CD4-positive, alpha-beta T cell treated with Interleukin-2 at 100 ng/mL for 4 hours (primary cell): ENCODE measurements around the gene SPOP.
"Not testable (repeated sequence)": the region's sequence is repeated elsewhere in the genome, so short reads cannot be mapped to it uniquely, and the experiment has no call there.

Experiments used
- DNase-seq: peaks from one replicate; pipeline ENCODE4 v3.0.0-alpha.2; 2020; ENCODE audit warnings: low spot score

SPOP gene

GRCh38 chr17:49647256-49647585, 30.7 kb downstream of the SPOP start:
- DNase-seq, result no peak

GRCh38 chr17:49646391-49647255, 31.3 kb downstream of the SPOP start:
- DNase-seq, result peak; percentile 12

GRCh38 chr17:49646056-49646390, 31.9 kb downstream of the SPOP start:
- DNase-seq, result not testable (repeated sequence)

DNA sequence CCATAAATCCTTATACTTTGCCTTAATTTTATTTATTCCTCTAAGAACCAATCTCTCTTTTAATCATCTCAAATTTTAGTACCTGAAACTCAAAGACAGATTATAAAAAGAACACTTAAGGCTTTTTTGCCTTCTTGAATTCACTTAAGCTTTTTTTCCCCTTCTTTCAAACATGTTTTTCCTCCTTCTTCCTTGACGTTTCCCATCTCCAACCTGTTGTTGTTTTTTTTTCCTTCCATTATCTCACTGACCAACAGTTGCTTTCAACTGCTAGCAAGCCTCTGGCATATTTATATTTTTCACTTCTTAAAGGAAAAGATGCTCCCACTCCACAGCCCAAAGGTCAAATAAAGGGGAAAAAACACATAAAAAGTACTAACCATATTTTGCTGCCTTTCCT, 32.2 kb downstream of the SPOP start:
- no peak for DNase-seq

DNA sequence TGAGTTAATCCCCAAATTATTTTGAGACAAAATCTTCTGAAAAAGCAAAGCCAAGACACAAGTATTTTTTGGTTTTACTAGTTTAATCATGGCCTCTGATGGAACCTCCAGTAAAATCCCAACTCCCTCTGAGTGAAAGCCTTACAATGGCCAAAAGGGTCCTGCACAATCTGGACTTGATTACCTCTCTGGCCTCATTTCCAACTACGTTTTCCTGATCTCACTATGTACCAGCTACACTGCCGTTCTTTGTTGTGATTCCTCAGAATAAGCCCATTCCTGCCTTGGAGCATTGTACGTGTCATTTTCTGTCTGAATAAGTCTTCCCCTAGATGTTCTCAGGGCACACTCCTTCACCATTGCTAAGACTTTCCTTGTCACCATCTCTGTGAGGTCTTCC, 37.3 kb downstream of the SPOP start:
- DNase-seq, result no peak

- DNase-seq, result no peak
Observed at GRCh38 chr17:49638818-49639217, 39.1 kb downstream of the SPOP start.

DNA sequence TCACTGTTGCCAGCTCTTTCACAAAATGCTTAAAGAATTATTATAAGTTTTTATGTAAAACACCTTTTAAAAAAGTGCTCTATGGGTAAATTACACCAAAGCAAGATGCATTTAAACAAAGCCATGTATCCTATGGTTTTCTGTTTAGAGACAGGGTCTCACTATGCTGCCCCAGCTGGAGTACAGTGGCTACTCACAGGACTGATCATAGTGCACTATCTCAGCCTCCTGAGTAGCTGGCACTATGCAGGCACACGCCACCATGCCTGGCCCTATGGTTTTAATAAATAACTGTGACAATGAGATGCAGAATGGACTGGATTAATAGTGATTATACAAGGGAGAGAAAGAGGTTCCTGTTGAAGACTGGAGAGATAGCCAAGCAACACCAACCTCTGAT, 40.2 kb downstream of the SPOP start:
- no peak for DNase-seq

DNA sequence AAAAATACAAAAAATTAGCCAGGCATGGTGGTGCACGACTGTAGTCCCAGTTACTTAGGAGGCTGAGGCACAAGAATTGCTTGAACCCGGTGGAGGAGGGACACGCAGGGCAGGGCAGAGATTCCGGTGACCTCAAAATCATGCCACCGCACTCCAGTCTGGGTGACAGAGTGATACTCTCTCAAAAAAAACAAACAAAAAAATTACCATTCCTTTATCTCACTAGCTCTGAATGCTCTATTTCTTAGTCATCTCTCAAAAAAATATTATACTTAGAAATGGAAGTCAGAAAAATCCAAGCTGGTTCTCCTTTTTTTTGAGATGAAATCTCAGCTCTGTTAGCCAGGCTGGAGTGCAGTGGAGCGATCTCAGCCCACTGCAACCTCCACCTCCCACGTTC, 40.8 kb downstream of the SPOP start:
- no peak for DNase-seq

GRCh38 chr17:49635121-49635520, 42.8 kb downstream of the SPOP start:
- DNase-seq, result no peak

DNA sequence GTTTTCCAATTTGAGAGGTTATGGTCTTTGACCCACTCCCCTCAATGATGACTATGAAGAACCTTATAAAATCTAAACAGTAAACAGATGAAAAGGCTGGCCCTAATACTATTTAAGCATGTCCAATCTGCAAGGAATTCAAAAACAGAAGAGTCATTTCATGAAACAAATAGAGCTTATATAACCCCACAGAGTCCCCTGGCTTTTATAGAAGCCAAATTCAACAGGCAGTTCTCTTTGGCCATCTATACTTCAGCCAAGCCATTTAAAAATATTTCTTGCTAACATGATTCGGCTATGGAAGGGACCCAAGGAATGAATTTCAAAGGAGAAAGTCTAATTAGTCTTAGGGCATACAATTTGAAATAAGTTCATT, 43.4 kb downstream of the SPOP start:
- no peak for DNase-seq

DNA sequence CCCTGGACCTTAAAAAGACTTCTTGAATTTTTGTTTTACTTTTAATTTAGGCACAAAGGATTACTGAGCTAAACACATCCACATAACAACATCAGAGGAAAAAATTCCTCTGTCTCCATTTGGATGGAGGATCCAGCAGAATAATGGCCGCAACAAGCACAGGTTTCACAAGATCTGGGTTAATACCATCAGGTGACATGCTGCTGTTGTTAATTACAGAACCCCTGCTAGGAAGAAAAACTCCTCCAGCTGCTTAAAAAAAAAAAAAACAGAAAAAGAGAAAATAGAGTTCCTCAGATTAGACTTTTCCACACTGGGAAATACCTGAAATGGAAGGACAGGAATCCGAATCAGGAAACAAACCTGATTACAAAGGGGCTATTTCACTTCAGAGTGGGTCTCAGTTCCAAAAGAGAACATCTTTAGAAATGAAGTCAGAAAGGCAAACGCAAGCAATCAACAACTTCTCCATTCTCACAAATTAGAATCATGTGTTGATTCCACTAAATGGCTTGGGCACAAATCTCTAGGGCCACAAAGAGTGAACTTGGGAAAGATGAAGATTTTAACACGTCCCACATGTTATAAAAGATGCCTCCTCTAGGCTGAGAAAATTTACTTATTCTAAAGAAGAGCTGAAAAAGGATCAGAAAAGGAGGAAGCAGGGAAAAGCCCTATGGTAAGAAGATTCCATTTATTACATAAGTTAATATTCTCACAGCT, 44.0 kb downstream of the SPOP start:
- DNase-seq, result no peak

- no peak for DNase-seq
Observed at GRCh38 chr17:49633250-49633649, 44.6 kb downstream of the SPOP start.

- no peak for DNase-seq
Observed at GRCh38 chr17:49632201-49632600, 45.7 kb downstream of the SPOP start.

DNA sequence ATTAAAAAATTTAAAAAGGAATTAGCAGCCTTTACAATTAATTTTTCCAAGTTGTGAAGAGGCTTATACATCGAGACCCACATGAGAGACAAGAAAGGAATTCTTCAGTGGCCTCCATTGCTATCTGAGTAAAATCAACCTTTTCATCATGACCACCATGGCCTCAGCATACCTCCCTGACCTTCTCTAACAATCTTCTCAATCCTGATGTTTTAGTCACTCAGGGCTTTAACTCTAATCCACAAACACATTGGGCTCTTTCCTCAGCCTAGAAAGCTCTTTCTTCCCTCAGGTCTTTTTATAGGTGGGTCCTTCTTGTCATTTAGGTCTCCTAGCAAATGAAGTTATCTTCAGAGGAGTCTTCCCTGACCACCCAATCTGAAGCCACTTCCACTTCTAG, 46.4 kb downstream of the SPOP start:
- no peak for DNase-seq

DNA sequence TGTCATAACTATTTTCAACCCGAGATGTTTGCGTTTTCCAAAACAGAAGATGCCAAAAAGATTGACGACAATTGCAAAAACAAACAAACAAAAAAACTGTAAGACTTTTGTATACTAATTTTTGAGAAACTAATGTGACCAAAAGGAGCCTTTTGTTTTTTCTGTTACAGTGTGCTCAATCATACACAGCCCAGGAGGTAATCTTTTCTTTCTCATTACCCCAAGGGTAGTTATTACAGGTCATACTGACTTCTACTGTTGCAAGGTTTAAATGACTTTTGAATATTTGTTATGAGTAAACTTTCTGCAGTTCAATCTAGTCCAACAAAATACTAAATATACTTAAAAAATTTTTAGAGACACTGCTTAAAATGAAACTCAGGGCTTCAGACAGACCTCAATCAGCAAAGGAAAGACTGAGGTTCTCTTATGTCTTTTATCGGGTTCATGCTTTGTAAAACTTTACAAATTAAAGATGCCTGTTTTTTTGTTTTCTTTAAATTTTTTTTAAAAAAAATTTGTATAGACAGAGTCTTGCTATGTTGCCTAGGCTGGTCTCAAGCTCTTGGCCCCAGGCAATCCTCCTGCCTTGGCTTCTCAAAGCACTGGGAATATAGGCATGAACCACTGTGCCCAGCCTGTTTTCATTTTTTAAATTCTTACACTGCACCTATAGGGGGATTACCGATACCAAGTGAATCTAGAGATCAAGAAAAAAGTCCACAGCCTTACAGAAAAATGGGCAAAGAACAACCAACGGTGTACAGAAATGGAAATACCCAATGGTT, 47.6 kb downstream of the SPOP start:
- DNase-seq, result no peak

GRCh38 chr17:49629447-49629846, 48.5 kb downstream of the SPOP start:
- no peak for DNase-seq

DNA sequence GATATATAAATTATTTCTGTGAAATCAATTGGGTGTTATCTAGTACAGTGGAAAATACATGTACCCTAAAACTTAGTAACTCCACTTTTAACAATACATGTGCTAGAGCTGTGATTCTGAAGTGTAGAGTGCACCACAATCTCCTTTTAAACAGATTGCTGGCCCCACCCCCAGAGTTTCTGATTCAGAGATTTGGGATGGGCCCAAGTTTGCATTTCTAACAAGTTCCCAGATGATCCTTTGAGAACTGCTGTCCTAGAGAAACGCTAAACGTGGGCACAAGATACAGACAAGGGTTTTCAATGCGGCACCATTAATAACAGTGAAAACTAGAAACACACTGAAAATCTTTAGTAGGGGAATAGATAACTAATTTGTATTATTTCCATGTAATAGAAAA, 53.0 kb downstream of the SPOP start:
- no peak for DNase-seq

DNA sequence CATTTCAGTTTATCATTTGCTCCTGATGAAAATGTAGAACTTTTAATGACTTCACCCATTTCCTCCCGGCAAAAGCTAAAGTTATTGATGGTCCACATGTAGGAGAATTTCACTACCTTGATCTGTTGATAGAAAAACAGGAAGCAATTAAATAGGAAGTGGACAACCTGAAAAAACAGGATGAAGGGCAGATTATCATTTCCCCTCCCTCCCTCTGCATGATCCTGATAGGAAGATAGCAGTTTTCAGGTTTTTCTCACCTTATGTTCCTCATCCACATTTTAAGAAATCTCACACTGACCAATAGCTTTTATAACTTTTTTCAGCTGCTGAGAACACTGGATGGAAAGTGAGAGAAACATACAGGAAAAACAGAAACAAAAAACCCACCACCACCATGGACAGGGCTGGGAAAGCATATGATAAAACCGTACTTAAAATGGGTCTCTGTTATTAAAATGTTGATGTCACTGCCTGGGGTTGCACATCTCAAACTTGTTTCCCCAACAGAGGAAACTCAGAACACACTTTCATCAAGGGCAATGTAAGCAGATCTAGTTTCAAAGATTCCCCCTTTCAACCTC, 55.9 kb downstream of the SPOP start:
- DNase-seq, result no peak

- DNase-seq, result no peak
Observed at GRCh38 chr17:49621420-49621819, 56.5 kb downstream of the SPOP start.

- no peak for DNase-seq
Observed at GRCh38 chr17:49618028-49618611, 59.8 kb downstream of the SPOP start.

- no peak for DNase-seq
Observed at GRCh38 chr17:49616601-49617131, 61.2 kb downstream of the SPOP start.

- no peak for DNase-seq
Observed at GRCh38 chr17:49616086-49616485, 61.8 kb downstream of the SPOP start.
